Ovary (tissue), 3 donors: Measurements from ENCODE around the gene ATP6V1F.

ENCODE experiments used
- CTCF ChIP-seq, 3 donors: fragments of 450-650 bp in 2 of 3; fragments of 200-600 bp in 1 of 3; IDR thresholded peaks; one replicate each; pipeline versions ENCODE4 v1.5.1 to v1.8.0; 2016 to 2022; ENCODE audit warnings: antibody characterized with exemption in 3 of 3, mild to moderate bottlenecking in 1 of 3
- EP300 ChIP-seq: sonication (generic); formaldehyde crosslinking; IDR thresholded peaks from one replicate; pipeline ENCODE4 v1.6.1; 2017; ENCODE audit warnings: antibody characterized with exemption
- donor health status: DM: no; HTN: no; CAD: no.

- TF ChIP-seq CTCF (IDR thresholded peaks at IDR 0.05) (no peak), EP300 (no peak)
Measured at GRCh38 chr7:128888039-128888755, 25.5 kb downstream of the ATP6V1F start.
